Keratinocyte (primary cell): Measurements from ENCODE around the gene MVP.

Experiments
- CTCF ChIP-seq, 3 experiments: IDR thresholded peaks in 1 of 3; conservative IDR thresholded peaks in 1 of 3; optimal IDR thresholded peaks in 1 of 3; 2 replicates in 2 of 3; 3 replicates in 1 of 3; pipeline versions ENCODE3 to v1.5.1; 2011; ENCODE audit warnings: low read length in 3 of 3, mild to moderate bottlenecking in 3 of 3, moderate library complexity in 2 of 3, control low read depth in 1 of 3, inconsistent platforms in 1 of 3; ENCODE audit not compliant: insufficient read depth in 2 of 3; ENCODE audit errors: extremely low read depth in 1 of 3
- EZH2 ChIP-seq: IDR thresholded peaks from one replicate; pipeline ENCODE4 v1.6.1; 2012; ENCODE audit warnings: inconsistent platforms, mild to moderate bottlenecking, low read length, moderate library complexity

- TF ChIP-seq CTCF (optimal IDR thresholded peaks at IDR 0.05 in 1 of 3, IDR thresholded peaks at IDR 0.05 in 1 of 3, conservative IDR thresholded peaks at IDR 0.05 in 1 of 3; ENCODE audit: extremely low read depth in 1 of 3, insufficient read depth in 2 of 3, low read length in 3 of 3) (no peak), EZH2 (no peak)
Measured at GRCh38 chr16:29818082-29818481, 2.2 kb upstream of the MVP start.
